ENCODE results near the gene SH3BP4.

SH3BP4 gene

GRCh38 chr2:234967201-234967869 is 15.5 kb downstream of the SH3BP4 start:
- DNase-seq (ENCODE audit: low spot score): peak; percentile 51

- DNase-seq (ENCODE audit: low spot score): no peak
These were observed 16.0 kb downstream of the SH3BP4 start for GRCh38 chr2:234967870-234968208.

GRCh38 chr2:234968631-234969305 is 17.0 kb downstream of the SH3BP4 start:
- no peak for DNase-seq (ENCODE audit: low spot score)

GRCh38 chr2:234969306-234970098 is 17.7 kb downstream of the SH3BP4 start:
- DNase-seq (ENCODE audit: low spot score): no peak

GRCh38 chr2:234970099-234970440 is 18.3 kb downstream of the SH3BP4 start:
- DNase-seq (ENCODE audit: low spot score): no peak

- DNase-seq (ENCODE audit: low spot score): no peak
These were observed 18.7 kb downstream of the SH3BP4 start for GRCh38 chr2:234970477-234970882.

GRCh38 chr2:234971496-234971895 is 19.7 kb downstream of the SH3BP4 start:
- DNase-seq (ENCODE audit: low spot score): no peak

- no peak for DNase-seq (ENCODE audit: low spot score)
These were observed 21.2 kb downstream of the SH3BP4 start for GRCh38 chr2:234973008-234973407.

GRCh38 chr2:234974501-234975385 is 22.9 kb downstream of the SH3BP4 start:
- DNase-seq (ENCODE audit: low spot score): no peak

- no peak for DNase-seq (ENCODE audit: low spot score)
These were observed 23.8 kb downstream of the SH3BP4 start for GRCh38 chr2:234975611-234976010.

GRCh38 chr2:234976479-234977227 is 24.8 kb downstream of the SH3BP4 start:
- DNase-seq (ENCODE audit: low spot score): no peak

- no peak for DNase-seq (ENCODE audit: low spot score)
These were observed 25.4 kb downstream of the SH3BP4 start for GRCh38 chr2:234977228-234977679.

GRCh38 chr2:234978466-234979203 is 26.8 kb downstream of the SH3BP4 start:
- no peak for DNase-seq (ENCODE audit: low spot score)

GRCh38 chr2:234979204-234980167 is 27.7 kb downstream of the SH3BP4 start:
- no peak for DNase-seq (ENCODE audit: low spot score)

- no peak for DNase-seq (ENCODE audit: low spot score)
These were observed 28.8 kb downstream of the SH3BP4 start for GRCh38 chr2:234980451-234981187.

GRCh38 chr2:234981197-234982095 is 29.6 kb downstream of the SH3BP4 start:
- DNase-seq (ENCODE audit: low spot score): no peak

- no peak for DNase-seq (ENCODE audit: low spot score)
These were observed 30.4 kb downstream of the SH3BP4 start for GRCh38 chr2:234982096-234982834.
